Sigmoid colon (tissue), 7 donors: ENCODE results near the gene FBXL13. TPM values are rescaled to one million over a fixed set of nuclear protein-coding genes. Genes with fewer than 3 reads are reported as not detected.

ENCODE experiments used
- DNase-seq: peaks from one replicate; pipeline ENCODE4 v3.0.0-alpha.2; 2019
- H3K27ac ChIP-seq, 4 donors: fragments of 200-600 bp; sonication (generic); one replicate each; pipeline ENCODE4 v1.5.1; 2016 to 2019; ENCODE audit warnings: mild to moderate bottlenecking in 1 of 4
- H3K27me3 ChIP-seq, 3 donors: fragments of 200-600 bp; sonication (generic); one replicate each; pipeline ENCODE4 v1.5.1; 2019; ENCODE audit warnings: mild to moderate bottlenecking in 1 of 3
- H3K36me3 ChIP-seq, 4 donors: fragments of 200-600 bp; sonication (generic); one replicate each; pipeline ENCODE4 v1.5.1; 2016 to 2019
- H3K4me1 ChIP-seq, 4 donors: fragments of 200-600 bp; sonication (generic); one replicate each; pipeline ENCODE4 v1.5.1; 2017 to 2019
- H3K4me3 ChIP-seq, 4 donors: fragments of 200-600 bp; sonication (generic); one replicate each; pipeline ENCODE4 v1.5.1; 2017 to 2019; ENCODE audit warnings: mild to moderate bottlenecking in 2 of 4, moderate library complexity in 1 of 4
- H3K9me3 ChIP-seq, 4 donors: fragments of 200-600 bp in 3 of 4; sonication (generic) in 3 of 4; one replicate each; pipeline versions ENCODE4 v1.5.1 to v1.6.1; 2013 to 2019
- EP300 ChIP-seq, 4 donors: sonication (generic); formaldehyde crosslinking; IDR thresholded peaks; one replicate each; pipeline ENCODE4 v1.6.1; 2017; ENCODE audit warnings: antibody characterized with exemption in 4 of 4
- POLR2A ChIP-seq, 2 donors: fragments of 450-650 bp; IDR thresholded peaks; one replicate each; pipeline ENCODE4 v1.6.1; 2016; ENCODE audit warnings: antibody characterized with exemption in 2 of 2, mild to moderate bottlenecking in 2 of 2, moderate library complexity in 2 of 2
- POLR2AphosphoS5 ChIP-seq, 4 donors: sonication (generic); formaldehyde crosslinking; IDR thresholded peaks; one replicate each; pipeline ENCODE4 v1.6.1; 2017; ENCODE audit warnings: antibody characterized with exemption in 4 of 4
- WGBS, 2 donors: extraction: QIAGEN DNeasy Blood & Tissue Kit; methylation state at CpG; one replicate each; pipeline ENCODE4 v1.1.7; 2013; 5-methylcytosine and 5-hydroxymethylcytosine counted together
- intact Hi-C: fragments of 100-400 bp; cut with DNase I; formaldehyde crosslinking; loops from one replicate; pipeline ENCODE4 v1.15.1; 2023
- polyA plus RNA-seq, 3 donors: library from polyadenylated mRNA; stranded (reverse); fragments of 200-250 nt; gene quantifications; one replicate each; pipeline ENCODE4 v1.2.3, GENCODE V29; 2013
- total RNA-seq, 4 donors: library from RNA; depleted of rRNA; stranded (reverse); fragments of >200 nt; gene quantifications; one replicate each; pipeline ENCODE4 v1.1.0, GENCODE V29; 2016
- TF ChIP-seq, protein P1 (sequence below), 4 experiments: fragments of 450-650 bp in 3 of 4; fragments of 200-600 bp in 1 of 4; IDR thresholded peaks; one replicate each; pipeline ENCODE4 v1.5.1; 2016 to 2019; ENCODE audit warnings: antibody characterized with exemption in 4 of 4, mild to moderate bottlenecking in 3 of 4, moderate library complexity in 2 of 4
- donor health status: healthy with polysubstance abuse.
- donor health status: Bipolar disorder and iron deficiency.
- donor health status: healthy.

The FBXL13 gene
- total and polyA plus RNA-seq, 7 donors, result 0.38 to 3.3 (median 2.5) TPM; not detected in 2

DNA sequence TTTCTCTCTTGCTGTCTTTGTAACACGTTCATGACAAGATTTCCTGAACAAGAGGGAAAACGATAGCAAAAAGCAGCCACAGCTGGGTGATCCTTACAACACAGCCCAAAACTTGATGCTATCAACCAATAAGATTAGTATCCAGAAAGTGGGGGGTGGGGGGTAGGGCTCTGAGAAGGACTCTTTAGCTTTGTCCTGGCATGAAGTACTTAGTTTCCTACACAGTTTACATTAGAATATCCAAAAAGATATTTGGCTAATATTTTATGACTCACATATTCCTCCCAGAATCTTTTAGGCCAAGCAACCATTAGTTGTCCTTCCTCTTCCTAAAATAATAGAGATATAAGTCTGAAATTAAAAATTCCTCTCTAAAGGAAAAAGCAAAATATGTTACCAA, 184.7 kb downstream of the FBXL13 start:
- intact Hi-C loops, result no loop called here
- H3K9me3 ChIP-seq, result no peaks in the 10 kb centered on the region
- no peak overlapping the region for H3K4me3 ChIP-seq
- H3K27ac ChIP-seq, result peak overlapping the region in 2 of 4 donors; percentile 51 to 54
- H3K36me3 ChIP-seq, result no peaks in the 10 kb centered on the region
- 72 to 87% methylated on average over 2 of the region's 2 CpGs for WGBS, 2 donors
- H3K27me3 ChIP-seq, result no peaks in the 10 kb centered on the region
- peaks cover 0 to 37% (median 24%) of the 10 kb centered on the region in 4 donors for H3K4me1 ChIP-seq
- no peak for TF ChIP-seq EP300 (IDR thresholded peaks at IDR 0.05)
- no peak for TF ChIP-seq POLR2A (IDR thresholded peaks at IDR 0.05)
- TF ChIP-seq, protein P1, sequence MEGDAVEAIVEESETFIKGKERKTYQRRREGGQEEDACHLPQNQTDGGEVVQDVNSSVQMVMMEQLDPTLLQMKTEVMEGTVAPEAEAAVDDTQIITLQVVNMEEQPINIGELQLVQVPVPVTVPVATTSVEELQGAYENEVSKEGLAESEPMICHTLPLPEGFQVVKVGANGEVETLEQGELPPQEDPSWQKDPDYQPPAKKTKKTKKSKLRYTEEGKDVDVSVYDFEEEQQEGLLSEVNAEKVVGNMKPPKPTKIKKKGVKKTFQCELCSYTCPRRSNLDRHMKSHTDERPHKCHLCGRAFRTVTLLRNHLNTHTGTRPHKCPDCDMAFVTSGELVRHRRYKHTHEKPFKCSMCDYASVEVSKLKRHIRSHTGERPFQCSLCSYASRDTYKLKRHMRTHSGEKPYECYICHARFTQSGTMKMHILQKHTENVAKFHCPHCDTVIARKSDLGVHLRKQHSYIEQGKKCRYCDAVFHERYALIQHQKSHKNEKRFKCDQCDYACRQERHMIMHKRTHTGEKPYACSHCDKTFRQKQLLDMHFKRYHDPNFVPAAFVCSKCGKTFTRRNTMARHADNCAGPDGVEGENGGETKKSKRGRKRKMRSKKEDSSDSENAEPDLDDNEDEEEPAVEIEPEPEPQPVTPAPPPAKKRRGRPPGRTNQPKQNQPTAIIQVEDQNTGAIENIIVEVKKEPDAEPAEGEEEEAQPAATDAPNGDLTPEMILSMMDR (IDR thresholded peaks at IDR 0.05), result no peak
- TF ChIP-seq POLR2AphosphoS5 (IDR thresholded peaks at IDR 0.05), result no peak
- DNase-seq, result no peak

DNA sequence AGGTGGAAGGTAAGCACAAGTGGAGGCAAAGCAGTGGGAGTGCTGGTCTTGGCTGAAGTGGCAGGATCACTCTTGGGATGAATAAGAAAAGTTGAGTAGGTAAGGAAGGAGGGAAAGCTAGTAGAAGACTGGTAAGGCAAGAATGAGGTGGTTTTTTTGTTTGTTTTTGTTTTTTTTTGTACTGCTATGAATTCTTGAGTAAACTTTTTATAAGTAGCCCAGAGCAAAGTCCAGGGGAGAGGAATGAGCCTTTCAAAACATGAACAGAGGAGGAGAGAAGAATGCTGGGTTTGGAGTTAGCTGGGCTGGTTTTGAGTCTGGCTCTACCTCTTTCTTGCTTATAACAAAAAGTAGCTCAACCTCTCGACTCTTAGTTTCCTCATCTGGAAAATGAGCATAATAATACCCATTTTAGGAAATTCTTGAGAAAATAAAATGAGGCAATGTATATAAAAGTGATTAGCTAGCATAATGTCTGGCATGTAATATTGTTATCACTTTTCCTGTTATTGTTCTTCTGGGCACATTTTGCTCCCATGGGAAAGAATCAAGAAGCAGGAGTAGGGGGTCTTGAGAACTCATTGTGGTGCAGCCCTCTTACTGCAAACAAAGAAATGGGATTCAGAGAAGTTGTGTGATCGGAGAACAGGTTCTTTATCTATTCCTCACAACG, 185.9 kb downstream of the FBXL13 start:
- no peak for TF ChIP-seq POLR2AphosphoS5 (IDR thresholded peaks at IDR 0.05)
- Histone ChIP-seq H3K9me3 (no peaks in the 10 kb centered on the region), H3K36me3 (no peaks in the 10 kb centered on the region), H3K4me1 (peaks cover 0 to 34% (median 24%) of the 10 kb centered on the region in 4 donors), H3K27ac (no peak overlapping the region), H3K27me3 (no peaks in the 10 kb centered on the region), H3K4me3 (no peak overlapping the region)
- intact Hi-C loops, result no loop called here
- 82 to 90% methylated on average over 3 of the region's 3 CpGs for WGBS, 2 donors
- no peak for DNase-seq

DNA sequence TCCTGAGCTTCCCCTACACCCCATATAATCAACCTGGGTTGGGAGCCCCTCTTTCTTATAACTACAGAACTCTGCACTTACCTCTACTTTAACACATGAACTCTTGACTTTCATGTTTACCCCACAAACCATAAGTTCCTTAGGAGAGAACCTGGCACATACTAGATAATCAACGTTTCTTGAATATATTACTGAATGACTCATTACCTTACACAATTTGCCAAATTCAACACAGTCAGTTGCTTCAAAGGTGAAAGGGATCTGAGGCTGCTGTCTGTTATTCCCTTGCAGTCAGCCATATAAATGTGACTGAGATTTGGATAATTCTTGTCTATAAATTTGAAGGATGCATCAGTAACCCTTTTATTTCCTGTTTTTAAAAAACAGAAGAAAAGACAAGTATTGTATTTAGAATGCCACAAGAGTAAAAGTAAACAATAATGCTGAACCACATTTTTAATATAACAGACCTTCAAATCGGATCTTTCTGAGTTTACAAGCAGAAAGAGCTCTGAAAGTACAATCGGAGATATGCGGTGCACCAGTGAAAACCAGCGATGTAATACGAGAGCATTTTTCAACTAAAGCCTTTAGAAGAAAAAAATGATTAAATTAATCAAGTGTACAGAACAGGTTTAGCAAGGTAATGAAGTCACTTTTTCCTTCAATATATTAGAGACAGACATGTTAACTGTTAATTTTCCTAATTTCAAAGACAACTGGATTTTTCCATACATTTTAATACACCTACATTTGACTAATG, 191.3 kb downstream of the FBXL13 start:
- 70 to 81% methylated on average over 6 of the region's 6 CpGs for WGBS, 2 donors
- intact Hi-C loops, result no loop called here
- no peaks in the 10 kb centered on the region for H3K4me1 ChIP-seq
- no peak for DNase-seq
- no peak overlapping the region for H3K27ac ChIP-seq
- TF ChIP-seq POLR2A (IDR thresholded peaks at IDR 0.05), result no peak
- TF ChIP-seq, protein P1 (IDR thresholded peaks at IDR 0.05), result no peak
- no peak for TF ChIP-seq POLR2AphosphoS5 (IDR thresholded peaks at IDR 0.05)
- TF ChIP-seq EP300 (IDR thresholded peaks at IDR 0.05), result no peak
- no peaks in the 10 kb centered on the region for H3K27me3 ChIP-seq
- H3K36me3 ChIP-seq, result no peaks in the 10 kb centered on the region
- H3K4me3 ChIP-seq, result no peak overlapping the region
- H3K9me3 ChIP-seq, result no peaks in the 10 kb centered on the region

DNA sequence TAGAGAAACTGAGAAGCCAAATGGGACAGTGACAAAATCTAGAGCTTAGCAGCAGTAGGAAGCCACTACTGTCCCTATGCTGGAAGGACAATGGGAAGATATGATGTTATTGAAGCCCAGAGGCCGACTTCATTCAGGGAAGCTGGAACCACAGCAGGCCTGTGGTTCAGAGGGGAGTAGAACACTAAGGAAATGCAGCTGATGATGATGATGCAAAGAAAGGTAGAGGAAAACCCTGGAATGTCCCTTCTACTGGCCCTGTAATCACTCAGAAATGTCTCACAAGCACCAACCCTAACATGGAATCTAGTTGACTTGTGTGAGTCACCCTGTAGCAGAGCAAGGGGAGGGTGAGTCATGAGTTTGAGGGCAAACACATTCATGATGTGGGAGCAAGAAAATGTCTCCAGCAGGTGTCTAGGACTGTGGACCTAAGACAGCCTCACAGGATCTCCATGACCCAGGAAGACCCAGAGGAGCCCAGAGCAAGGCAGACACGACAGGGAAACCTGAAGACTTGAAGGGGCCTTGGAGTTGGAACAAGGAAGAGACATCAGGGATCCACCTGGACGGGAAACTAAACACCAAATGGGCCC, 198.8 kb downstream of the FBXL13 start:
- no peaks in the 10 kb centered on the region for H3K36me3 ChIP-seq
- H3K4me3 ChIP-seq, result no peak overlapping the region
- peaks cover 0 to 5% (median 0%) of the 10 kb centered on the region in 4 donors for H3K4me1 ChIP-seq
- H3K9me3 ChIP-seq, result no peaks in the 10 kb centered on the region
- H3K27ac ChIP-seq, result peak overlapping the region in 1 of 4 donors; percentile 15
- no peak for DNase-seq
- no peak for TF ChIP-seq POLR2A (IDR thresholded peaks at IDR 0.05)
- TF ChIP-seq, protein P1 (IDR thresholded peaks at IDR 0.05), result no peak
- TF ChIP-seq POLR2AphosphoS5 (IDR thresholded peaks at IDR 0.05), result no peak
- no peak for TF ChIP-seq EP300 (IDR thresholded peaks at IDR 0.05)
- H3K27me3 ChIP-seq, result no peaks in the 10 kb centered on the region
- 92 to 94% methylated on average over 3 of the region's 3 CpGs for WGBS, 2 donors
- intact Hi-C loops, result no loop called here

DNA sequence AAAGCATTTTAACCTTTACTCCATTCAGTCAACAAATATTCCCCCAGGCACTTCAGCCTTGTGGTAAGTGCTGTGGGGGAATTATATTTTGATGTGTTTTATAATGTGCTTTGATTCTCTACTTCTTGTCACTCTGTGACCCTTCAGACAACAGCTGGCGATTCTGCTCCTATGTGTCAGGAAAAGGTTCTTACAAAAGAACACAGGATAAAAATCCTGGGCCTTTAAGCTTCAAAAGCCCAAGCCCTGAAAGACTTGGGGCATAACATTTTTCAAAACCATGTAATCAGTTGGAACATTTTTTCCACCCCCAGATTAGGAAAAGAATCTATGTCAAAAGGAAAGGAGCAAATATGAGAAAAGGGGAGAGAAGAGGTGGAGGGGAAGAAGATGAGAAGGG, 199.6 kb downstream of the FBXL13 start:
- 95 to 96% methylated on average over 1 of the region's 1 CpG for WGBS, 2 donors
- TF ChIP-seq POLR2AphosphoS5 (IDR thresholded peaks at IDR 0.05), result no peak
- TF ChIP-seq, protein P1 (IDR thresholded peaks at IDR 0.05), result no peak
- TF ChIP-seq POLR2A (IDR thresholded peaks at IDR 0.05), result no peak
- no peak for TF ChIP-seq EP300 (IDR thresholded peaks at IDR 0.05)
- Histone ChIP-seq H3K27me3 (no peaks in the 10 kb centered on the region), H3K4me1 (peaks cover 0 to 5% (median 0%) of the 10 kb centered on the region in 4 donors), H3K36me3 (no peaks in the 10 kb centered on the region), H3K4me3 (no peak overlapping the region), H3K9me3 (no peaks in the 10 kb centered on the region), H3K27ac (no peak overlapping the region)
- intact Hi-C loops, result no loop called here
- DNase-seq, result no peak
